ENCODE results near the gene GRK3.

The GRK3 gene

DNA sequence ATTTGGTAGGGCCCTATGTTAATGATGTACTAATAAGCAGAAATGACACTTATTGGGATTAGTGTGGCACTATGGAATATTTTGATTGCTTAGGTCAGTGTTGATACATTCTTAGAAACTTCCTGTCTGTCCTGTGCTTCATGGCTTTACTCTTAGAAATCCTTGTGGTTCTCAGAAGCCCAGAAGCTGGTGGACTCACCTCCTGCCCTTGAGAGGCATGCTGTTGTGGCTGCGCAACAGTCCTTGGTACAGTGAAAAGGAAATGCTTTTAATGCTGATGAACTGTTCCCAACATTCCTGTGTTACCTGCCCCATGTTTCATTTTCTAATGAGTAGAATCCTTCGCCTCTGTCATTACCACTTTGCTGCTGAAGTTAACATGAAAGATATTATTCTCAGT lies 125.2 kb downstream of the GRK3 start:
- no peak for TF ChIP-seq POLR2A (IDR thresholded peaks at IDR 0.05; ENCODE audit: extremely low read depth, insufficient read length)
- TF ChIP-seq, protein P1, sequence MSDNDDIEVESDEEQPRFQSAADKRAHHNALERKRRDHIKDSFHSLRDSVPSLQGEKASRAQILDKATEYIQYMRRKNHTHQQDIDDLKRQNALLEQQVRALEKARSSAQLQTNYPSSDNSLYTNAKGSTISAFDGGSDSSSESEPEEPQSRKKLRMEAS (IDR thresholded peaks at IDR 0.05; ENCODE audit: low read depth, low read length): no peak
- TF ChIP-seq, protein P2, sequence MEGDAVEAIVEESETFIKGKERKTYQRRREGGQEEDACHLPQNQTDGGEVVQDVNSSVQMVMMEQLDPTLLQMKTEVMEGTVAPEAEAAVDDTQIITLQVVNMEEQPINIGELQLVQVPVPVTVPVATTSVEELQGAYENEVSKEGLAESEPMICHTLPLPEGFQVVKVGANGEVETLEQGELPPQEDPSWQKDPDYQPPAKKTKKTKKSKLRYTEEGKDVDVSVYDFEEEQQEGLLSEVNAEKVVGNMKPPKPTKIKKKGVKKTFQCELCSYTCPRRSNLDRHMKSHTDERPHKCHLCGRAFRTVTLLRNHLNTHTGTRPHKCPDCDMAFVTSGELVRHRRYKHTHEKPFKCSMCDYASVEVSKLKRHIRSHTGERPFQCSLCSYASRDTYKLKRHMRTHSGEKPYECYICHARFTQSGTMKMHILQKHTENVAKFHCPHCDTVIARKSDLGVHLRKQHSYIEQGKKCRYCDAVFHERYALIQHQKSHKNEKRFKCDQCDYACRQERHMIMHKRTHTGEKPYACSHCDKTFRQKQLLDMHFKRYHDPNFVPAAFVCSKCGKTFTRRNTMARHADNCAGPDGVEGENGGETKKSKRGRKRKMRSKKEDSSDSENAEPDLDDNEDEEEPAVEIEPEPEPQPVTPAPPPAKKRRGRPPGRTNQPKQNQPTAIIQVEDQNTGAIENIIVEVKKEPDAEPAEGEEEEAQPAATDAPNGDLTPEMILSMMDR (IDR thresholded peaks at IDR 0.05; ENCODE audit: low read depth, low read length): no peak
- no peak for TF ChIP-seq MYC (IDR thresholded peaks at IDR 0.05; ENCODE audit: low read depth, low read length)

DNA sequence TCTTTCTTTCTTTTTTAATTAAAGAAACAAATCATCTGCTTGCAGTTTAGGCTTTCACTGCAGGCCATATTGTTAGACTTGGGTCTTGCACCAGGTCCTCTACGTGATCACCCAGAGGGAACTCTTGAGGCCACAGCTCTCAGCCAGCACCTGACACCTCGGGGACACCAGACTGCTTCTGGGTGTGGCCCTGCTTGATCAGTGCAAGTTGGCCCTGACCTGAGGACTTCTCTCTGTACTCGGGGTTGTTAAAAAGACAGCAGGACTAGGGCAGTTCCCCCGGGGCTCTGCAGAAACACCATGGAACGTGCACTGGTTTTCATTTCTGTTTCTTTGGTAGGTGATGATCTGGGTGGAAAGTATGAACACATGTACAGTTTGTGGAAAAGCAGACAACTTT lies 126.3 kb downstream of the GRK3 start:
- no peak for TF ChIP-seq POLR2A (IDR thresholded peaks at IDR 0.05; ENCODE audit: extremely low read depth, insufficient read length)
- TF ChIP-seq, protein P1 (IDR thresholded peaks at IDR 0.05; ENCODE audit: low read depth, low read length): no peak
- TF ChIP-seq, protein P2 (IDR thresholded peaks at IDR 0.05; ENCODE audit: low read depth, low read length): no peak
- TF ChIP-seq MYC (IDR thresholded peaks at IDR 0.05; ENCODE audit: low read depth, low read length): no peak
- no peak for DNase-seq (ENCODE audit: low read depth)
- no peak overlapping the region for H3K4me3 ChIP-seq (ENCODE audit: low read depth, low read length)

More for the DNA sequence above, 125.2 kb downstream of the GRK3 start:
- H3K4me3 ChIP-seq (ENCODE audit: low read depth, low read length): no peak overlapping the region
- no peak for DNase-seq (ENCODE audit: low read depth)

DNA sequence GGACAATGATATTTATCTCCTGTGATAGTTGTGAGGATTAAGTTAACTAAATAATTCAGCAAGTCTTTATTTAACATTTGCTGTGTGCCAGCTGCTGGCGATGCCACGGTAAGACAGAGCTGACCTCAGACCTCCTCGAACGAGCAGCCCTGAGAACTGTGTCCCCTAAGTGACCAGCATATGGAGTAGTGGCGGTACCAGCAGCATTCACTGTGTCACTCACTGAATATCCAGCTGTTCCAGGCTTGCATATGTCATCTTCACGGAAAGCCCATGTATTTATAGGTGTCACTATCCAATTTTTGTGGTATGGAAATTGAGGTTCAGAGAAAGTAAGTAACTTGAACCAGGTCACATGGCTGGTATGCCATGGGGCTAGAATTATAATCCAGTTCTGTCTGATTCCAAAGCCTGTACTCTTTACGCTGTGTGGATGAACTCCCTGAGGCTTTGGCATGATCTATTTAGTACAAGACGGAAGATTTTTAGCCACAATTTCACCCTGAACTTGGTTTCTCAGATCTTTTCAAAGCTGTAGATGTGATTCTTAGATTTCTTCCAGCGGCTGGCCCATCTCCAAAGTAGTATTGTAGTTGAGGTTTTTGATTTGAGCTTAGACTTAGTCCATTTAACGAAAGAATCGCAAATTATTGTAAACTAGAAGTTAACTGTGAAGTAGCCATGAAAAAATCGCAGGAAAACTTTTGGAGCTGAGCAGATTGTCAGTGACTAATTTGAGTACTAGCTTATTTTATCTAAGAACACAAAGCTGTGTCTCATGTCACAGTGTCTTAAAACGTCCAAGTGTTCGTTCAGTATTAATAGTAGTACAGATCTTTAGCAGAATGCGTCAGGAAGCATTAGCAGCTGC lies 128.2 kb downstream of the GRK3 start:
- TF ChIP-seq, protein P2 (IDR thresholded peaks at IDR 0.05; ENCODE audit: low read depth, low read length): no peak
- TF ChIP-seq MYC (IDR thresholded peaks at IDR 0.05; ENCODE audit: low read depth, low read length) (no peak), POLR2A (IDR thresholded peaks at IDR 0.05; ENCODE audit: extremely low read depth, insufficient read length) (no peak)
- TF ChIP-seq, protein P1 (IDR thresholded peaks at IDR 0.05; ENCODE audit: low read depth, low read length): no peak
- no peak for DNase-seq (ENCODE audit: low read depth)
- no peak overlapping the region for H3K4me3 ChIP-seq (ENCODE audit: low read depth, low read length)

DNA sequence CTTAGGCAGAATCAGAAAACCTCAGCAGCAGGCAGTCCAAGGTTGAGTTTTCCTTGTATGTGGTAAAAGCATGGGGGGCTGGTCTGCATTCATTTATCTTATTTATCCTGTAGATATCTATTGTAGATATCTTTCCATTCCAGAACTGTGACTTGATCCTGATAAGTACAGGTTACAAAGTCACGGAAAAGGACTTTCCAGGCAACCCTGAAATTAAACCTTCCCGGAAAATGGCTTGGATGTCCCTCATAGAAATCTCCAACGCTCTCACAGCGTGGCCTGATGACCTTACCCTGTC lies 128.7 kb downstream of the GRK3 start:
- no peak overlapping the region for H3K4me3 ChIP-seq (ENCODE audit: low read depth, low read length)
- TF ChIP-seq, protein P1 (IDR thresholded peaks at IDR 0.05; ENCODE audit: low read depth, low read length): no peak
- TF ChIP-seq, protein P2 (IDR thresholded peaks at IDR 0.05; ENCODE audit: low read depth, low read length): no peak
- TF ChIP-seq MYC (IDR thresholded peaks at IDR 0.05; ENCODE audit: low read depth, low read length): no peak
- TF ChIP-seq POLR2A (IDR thresholded peaks at IDR 0.05; ENCODE audit: extremely low read depth, insufficient read length): no peak
- no peak for DNase-seq (ENCODE audit: low read depth)

DNA sequence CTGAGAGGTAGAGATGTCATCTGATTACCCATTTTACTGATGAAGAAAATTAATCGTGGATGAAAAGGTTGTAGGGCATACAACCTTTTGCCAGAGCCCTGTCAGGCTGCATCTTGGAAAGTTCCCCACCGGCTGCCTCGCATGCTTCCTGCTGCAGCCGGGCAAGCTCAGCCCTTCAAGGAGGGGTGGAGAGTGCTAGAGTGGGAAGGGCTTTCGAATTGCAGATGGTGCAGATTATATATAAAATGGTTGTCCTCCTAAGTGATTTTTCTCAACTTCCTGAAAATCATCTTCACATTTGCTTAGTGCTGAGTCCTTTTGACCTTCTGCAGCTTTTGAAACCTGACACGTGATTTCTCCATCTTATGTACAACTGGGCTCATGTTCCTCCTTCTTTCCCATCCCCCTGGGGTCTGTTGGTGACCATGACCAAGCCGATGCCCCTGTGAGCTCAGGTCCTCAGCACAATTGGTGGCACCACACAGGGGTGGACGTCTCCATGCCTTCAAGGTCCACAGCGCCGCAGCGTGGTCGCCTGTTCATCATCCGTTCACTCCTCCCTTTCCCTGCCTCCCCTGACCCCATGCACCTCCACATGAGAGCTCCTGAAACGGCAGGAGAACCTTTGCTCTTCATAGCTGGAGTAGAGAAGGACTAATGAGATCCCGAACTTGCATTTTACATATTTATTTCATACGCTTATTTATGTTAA lies 129.9 kb downstream of the GRK3 start:
- peak; percentile 4 for DNase-seq (ENCODE audit: low read depth)
- TF ChIP-seq POLR2A (IDR thresholded peaks at IDR 0.05; ENCODE audit: extremely low read depth, insufficient read length): no peak
- TF ChIP-seq, protein P2 (IDR thresholded peaks at IDR 0.05; ENCODE audit: low read depth, low read length): no peak
- TF ChIP-seq, protein P1 (IDR thresholded peaks at IDR 0.05; ENCODE audit: low read depth, low read length): no peak
- no peak for TF ChIP-seq MYC (IDR thresholded peaks at IDR 0.05; ENCODE audit: low read depth, low read length)
- no peak overlapping the region for H3K4me3 ChIP-seq (ENCODE audit: low read depth, low read length)
